SU-DHL-6 (cell line): ENCODE data around the gene NRXN2.

Experiments used
- H2AFZ ChIP-seq: fragments of 200-600 bp; sonication (generic); 2 replicates; pipeline ENCODE4 v1.6.1; 2014; ENCODE audit warnings: low read depth, mild to moderate bottlenecking, moderate library complexity, mixed read lengths, antibody characterized with exemption, low read length; ENCODE audit not compliant: severe bottlenecking
- H3F3A ChIP-seq: fragments of 200-600 bp; shearing (Covaris generic); 2 replicates; pipeline ENCODE4 v1.6.0; 2016; ENCODE audit warnings: antibody characterized with exemption, mild to moderate bottlenecking; ENCODE audit not compliant: insufficient read depth
- H3K27ac ChIP-seq: fragments of 200-600 bp; sonication (generic); 2 replicates; pipeline ENCODE4 v1.5.1; 2016; ENCODE audit warnings: low read depth, mild to moderate bottlenecking, low read length, moderate library complexity, mixed read lengths
- H3K27me3 ChIP-seq: fragments of 200-600 bp; sonication (generic), shearing (Covaris generic); 2 replicates; pipeline ENCODE4 v1.6.0; 2014; ENCODE audit warnings: mild to moderate bottlenecking, low read length
- H3K36me3 ChIP-seq: fragments of 200-600 bp; sonication (generic); 2 replicates; pipeline ENCODE4 v1.6.1; 2014; ENCODE audit warnings: mild to moderate bottlenecking, low read length, mixed read lengths
- H3K4me2 ChIP-seq: fragments of 300-600, 200-600 bp; shearing (Covaris generic), sonication (generic); 2 replicates; pipeline ENCODE4 v1.6.0; 2014; ENCODE audit warnings: low read length, low read depth, mild to moderate bottlenecking; ENCODE audit not compliant: poor library complexity, severe bottlenecking
- H3K4me3 ChIP-seq: fragments of 200-600 bp; sonication (generic); 2 replicates; pipeline ENCODE4 v1.5.1; 2014; ENCODE audit warnings: antibody characterized with exemption, low read length, mild to moderate bottlenecking, mixed read lengths; ENCODE audit not compliant: insufficient read depth, poor library complexity, severe bottlenecking
- H3K79me2 ChIP-seq: fragments of 200-600 bp; sonication (generic); 2 replicates; pipeline ENCODE4 v1.6.1; 2014; ENCODE audit warnings: mild to moderate bottlenecking, low read length, moderate library complexity; ENCODE audit not compliant: insufficient read depth
- H3K9ac ChIP-seq: fragments of 200-600 bp; sonication (generic); 2 replicates; pipeline ENCODE4 v1.7.0; 2014; ENCODE audit warnings: mild to moderate bottlenecking, low read length
- H3K9me2 ChIP-seq: fragments of 200-600 bp; sonication (generic); replicated peaks from 2 replicates; pipeline ENCODE4 v1.6.1; 2014; ENCODE audit warnings: low read length; ENCODE audit not compliant: insufficient read depth
- H3K9me3 ChIP-seq: fragments of 200-600 bp; sonication (generic); 2 replicates; pipeline ENCODE4 v1.6.1; 2014; ENCODE audit warnings: low read length, mixed read lengths; ENCODE audit not compliant: insufficient read depth
- H4K20me1 ChIP-seq: fragments of 200-600 bp; sonication (generic); 2 replicates; pipeline ENCODE4 v1.6.1; 2014; ENCODE audit warnings: low read depth, mild to moderate bottlenecking, antibody characterized with exemption, low read length, moderate library complexity, mixed read lengths
- CTCF ChIP-seq: fragments of 200-600 bp; sonication (generic); IDR thresholded peaks from one replicate; pipeline ENCODE4 v1.5.1; 2017; ENCODE audit warnings: antibody characterized with exemption, mild to moderate bottlenecking, low read length, moderate library complexity; ENCODE audit not compliant: insufficient read depth, poor library complexity, severe bottlenecking
- EZH2phosphoT487 ChIP-seq: fragments of 200-600 bp; sonication (generic), shearing (Covaris generic); conservative IDR thresholded peaks from 2 replicates; pipeline ENCODE4 v1.6.1; 2018; ENCODE audit warnings: mild to moderate bottlenecking, antibody characterized with exemption, low read length, moderate library complexity, mixed read lengths

Gene NRXN2

GRCh38 chr11:64583296-64584262, 139.4 kb downstream of the NRXN2 start:
- no peaks in the 10 kb centered on the region for H3K9me3 ChIP-seq
- H3K36me3 ChIP-seq, result no peaks in the 10 kb centered on the region
- H3F3A ChIP-seq, result no peaks in the 10 kb centered on the region
- no peak overlapping the region for H3K4me3 ChIP-seq
- H3K27me3 ChIP-seq, result no peaks in the 10 kb centered on the region
- no peaks in the 10 kb centered on the region for H3K79me2 ChIP-seq
- no peak overlapping the region for H2AFZ ChIP-seq
- no peak overlapping the region for H3K27ac ChIP-seq
- no peaks in the 10 kb centered on the region for H3K9me2 ChIP-seq
- H3K9ac ChIP-seq, result no peak overlapping the region
- H3K4me2 ChIP-seq, result no peak overlapping the region
- TF ChIP-seq CTCF (no peak), EZH2phosphoT487 (no peak)
- no peaks in the 10 kb centered on the region for H4K20me1 ChIP-seq

GRCh38 chr11:64582885-64583284, 140.1 kb downstream of the NRXN2 start:
- Histone ChIP-seq H4K20me1 (no peaks in the 10 kb centered on the region), H3K4me3 (no peak overlapping the region), H3K9me2 (no peaks in the 10 kb centered on the region), H2AFZ (no peak overlapping the region), H3K27ac (no peak overlapping the region), H3K4me2 (no peak overlapping the region), H3K9me3 (no peaks in the 10 kb centered on the region), H3K9ac (no peak overlapping the region), H3K79me2 (no peaks in the 10 kb centered on the region), H3K36me3 (no peaks in the 10 kb centered on the region), H3F3A (no peaks in the 10 kb centered on the region), H3K27me3 (no peaks in the 10 kb centered on the region)
- TF ChIP-seq EZH2phosphoT487 (no peak), CTCF (no peak)

GRCh38 chr11:64581057-64581523, 141.9 kb downstream of the NRXN2 start:
- Histone ChIP-seq H3K79me2 (no peaks in the 10 kb centered on the region), H3K4me2 (no peak overlapping the region), H3K36me3 (no peaks in the 10 kb centered on the region), H3K4me3 (no peak overlapping the region), H4K20me1 (no peaks in the 10 kb centered on the region), H3K9me3 (no peaks in the 10 kb centered on the region), H3F3A (no peaks in the 10 kb centered on the region), H3K27ac (no peak overlapping the region), H3K9ac (no peak overlapping the region), H3K27me3 (no peaks in the 10 kb centered on the region), H2AFZ (no peak overlapping the region), H3K9me2 (no peaks in the 10 kb centered on the region)
- TF ChIP-seq EZH2phosphoT487, result no peak

- no peaks in the 10 kb centered on the region for H3K27me3 ChIP-seq
- no peaks in the 10 kb centered on the region for H3K36me3 ChIP-seq
- no peaks in the 10 kb centered on the region for H3F3A ChIP-seq
- no peak overlapping the region for H3K9ac ChIP-seq
- H3K4me2 ChIP-seq, result no peak overlapping the region
- no peak overlapping the region for H3K4me3 ChIP-seq
- H3K9me3 ChIP-seq, result no peaks in the 10 kb centered on the region
- H3K9me2 ChIP-seq, result no peaks in the 10 kb centered on the region
- H3K79me2 ChIP-seq, result no peaks in the 10 kb centered on the region
- no peaks in the 10 kb centered on the region for H4K20me1 ChIP-seq
- no peak overlapping the region for H3K27ac ChIP-seq
- H2AFZ ChIP-seq, result no peak overlapping the region
- TF ChIP-seq CTCF (no peak), EZH2phosphoT487 (no peak)
These were observed 142.6 kb downstream of the NRXN2 start for GRCh38 chr11:64580412-64580811.
